A549 treated with CpdA at 1 μM for 4 hours (cell line): ENCODE measurements around the gene ACTG2. TPM values are rescaled to one million over a fixed set of nuclear protein-coding genes. Genes with fewer than 3 reads are reported as not detected.

Source experiments
- total RNA-seq: library from RNA; stranded (reverse); fragments of 200-300 nt; extraction: Qiagen RNA extraction; gene quantifications from 5 replicates; pipeline ENCODE4 v1.2.3, GENCODE V29; 2022; ENCODE audit warnings: low read depth

ACTG2 gene
- total RNA-seq = 0.14 to 0.45 TPM (median 0.22 TPM) in 5 replicates

DNA sequence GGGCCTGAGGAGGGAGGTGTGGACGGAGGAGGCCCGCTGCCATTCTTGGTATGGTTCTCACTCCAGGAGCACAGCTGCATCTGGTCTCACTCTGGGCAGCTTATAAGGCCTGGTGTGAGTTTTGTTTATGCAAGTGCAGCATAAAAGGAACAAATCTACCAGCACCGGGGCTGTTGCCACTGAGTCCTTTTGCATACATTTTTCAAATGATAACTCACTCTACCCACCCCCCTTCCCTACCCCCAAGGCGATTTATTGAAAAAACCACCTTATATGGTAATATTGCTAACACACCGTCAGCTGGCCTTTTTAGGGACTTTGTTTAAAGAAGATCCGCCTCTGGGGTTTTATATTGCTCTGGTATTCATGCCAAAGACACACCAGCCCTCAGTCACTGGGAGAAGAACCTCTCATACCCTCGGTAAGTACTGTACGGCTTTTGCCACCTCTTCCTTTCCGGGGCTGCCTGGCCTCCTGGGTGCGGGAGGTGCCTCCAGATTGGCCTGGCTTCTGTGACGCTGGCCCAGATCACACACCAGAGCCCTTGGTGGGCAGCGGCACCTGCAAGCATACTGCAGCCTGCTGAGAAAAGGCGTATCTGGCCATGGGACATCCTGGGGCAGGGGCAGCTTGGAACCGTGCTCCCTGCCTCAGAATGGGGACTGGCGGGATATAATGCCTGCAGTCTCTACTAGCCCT is at the start of gene ACTG2:
Gene ACTG2 (plus strand): TSS at position 378 of the 699 bp plus-strand sequence. CDS start 8,304 bp downstream, outside the sequence.

GRCh38 chr2:73926493-73927327 is 33.9 kb downstream of the ACTG2 start, which contains the start of gene DGUOK:
Gene DGUOK, plus strand, starts transcription at chr2:73926880. Its CDS starts 31 bp downstream, at chr2:73926911.

Other genes starting within 250 kb of the ACTG2 start
- gene TPRKB, start 155.7 kb upstream of the ACTG2 start, total RNA-seq = 66.9 to 107 TPM (median 81.6 TPM) in 5 replicates
- 40.7 to 46.7 TPM (median 41.4 TPM) in 5 replicates for gene DUSP11, start 112.9 kb upstream of the ACTG2 start, total RNA-seq
- gene C2orf78, start 108.8 kb upstream of the ACTG2 start, total RNA-seq = not detected in 5 replicates
- gene STAMBP, start 64.0 kb upstream of the ACTG2 start, total RNA-seq = 46.4 to 52.3 TPM (median 48.8 TPM) in 5 replicates
- 136 to 152 TPM (median 149 TPM) in 5 replicates for gene DGUOK, start 33.9 kb downstream of the ACTG2 start, total RNA-seq
- gene TET3, start 91.9 kb downstream of the ACTG2 start, total RNA-seq = 6.0 to 7.6 TPM (median 6.6 TPM) in 5 replicates